GM12873 (cell line): Measurements from ENCODE around the gene TBCA.

ENCODE experiments used
- TF ChIP-seq, protein P1 (sequence below): IDR thresholded peaks from 2 replicates; pipeline ENCODE4 v1.5.1; 2012; ENCODE audit warnings: low read depth, mild to moderate bottlenecking, moderate library complexity, low read length, control low read depth; ENCODE audit not compliant: insufficient read depth; ENCODE audit errors: missing control alignments

TBCA gene

DNA sequence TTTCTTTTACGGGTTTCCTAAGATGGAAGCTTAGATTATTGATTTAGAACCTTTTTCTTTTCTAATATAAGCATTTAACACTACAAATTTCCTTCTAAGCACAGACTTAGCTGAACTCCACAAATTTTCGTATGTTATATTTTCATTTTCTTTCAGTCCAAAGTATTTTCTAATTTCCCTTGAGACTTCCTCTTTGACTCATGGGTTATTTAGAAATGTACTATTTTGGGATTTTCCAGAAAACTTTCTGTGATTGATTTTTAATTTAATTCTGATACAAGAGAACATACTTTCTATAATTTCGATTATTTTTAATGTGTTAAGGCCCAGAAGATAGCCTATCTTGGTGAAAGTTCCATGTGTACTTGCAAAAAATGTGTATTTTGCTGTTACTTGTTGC is 19.7 kb upstream of the TBCA start:
- TF ChIP-seq, protein P1, sequence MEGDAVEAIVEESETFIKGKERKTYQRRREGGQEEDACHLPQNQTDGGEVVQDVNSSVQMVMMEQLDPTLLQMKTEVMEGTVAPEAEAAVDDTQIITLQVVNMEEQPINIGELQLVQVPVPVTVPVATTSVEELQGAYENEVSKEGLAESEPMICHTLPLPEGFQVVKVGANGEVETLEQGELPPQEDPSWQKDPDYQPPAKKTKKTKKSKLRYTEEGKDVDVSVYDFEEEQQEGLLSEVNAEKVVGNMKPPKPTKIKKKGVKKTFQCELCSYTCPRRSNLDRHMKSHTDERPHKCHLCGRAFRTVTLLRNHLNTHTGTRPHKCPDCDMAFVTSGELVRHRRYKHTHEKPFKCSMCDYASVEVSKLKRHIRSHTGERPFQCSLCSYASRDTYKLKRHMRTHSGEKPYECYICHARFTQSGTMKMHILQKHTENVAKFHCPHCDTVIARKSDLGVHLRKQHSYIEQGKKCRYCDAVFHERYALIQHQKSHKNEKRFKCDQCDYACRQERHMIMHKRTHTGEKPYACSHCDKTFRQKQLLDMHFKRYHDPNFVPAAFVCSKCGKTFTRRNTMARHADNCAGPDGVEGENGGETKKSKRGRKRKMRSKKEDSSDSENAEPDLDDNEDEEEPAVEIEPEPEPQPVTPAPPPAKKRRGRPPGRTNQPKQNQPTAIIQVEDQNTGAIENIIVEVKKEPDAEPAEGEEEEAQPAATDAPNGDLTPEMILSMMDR: no peak

DNA sequence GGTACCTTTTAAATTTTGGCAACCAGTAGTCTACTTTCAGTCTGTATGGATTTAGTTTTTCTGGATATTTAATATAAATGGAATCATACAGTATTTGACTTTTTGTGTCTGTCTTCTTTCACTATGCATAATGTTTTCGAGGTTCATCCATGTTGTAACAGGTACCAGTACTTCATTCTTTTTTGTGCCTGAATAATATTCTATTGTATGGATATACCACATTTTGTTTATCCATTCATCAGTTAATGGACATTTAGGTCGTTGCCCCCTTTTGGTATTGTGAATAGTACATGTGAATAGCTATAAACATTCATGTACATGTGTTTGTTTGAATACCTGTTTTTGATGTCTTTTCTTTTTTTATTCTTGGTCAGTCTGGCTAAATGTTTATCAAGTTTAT is 19.1 kb upstream of the TBCA start:
- TF ChIP-seq, protein P1: no peak

DNA sequence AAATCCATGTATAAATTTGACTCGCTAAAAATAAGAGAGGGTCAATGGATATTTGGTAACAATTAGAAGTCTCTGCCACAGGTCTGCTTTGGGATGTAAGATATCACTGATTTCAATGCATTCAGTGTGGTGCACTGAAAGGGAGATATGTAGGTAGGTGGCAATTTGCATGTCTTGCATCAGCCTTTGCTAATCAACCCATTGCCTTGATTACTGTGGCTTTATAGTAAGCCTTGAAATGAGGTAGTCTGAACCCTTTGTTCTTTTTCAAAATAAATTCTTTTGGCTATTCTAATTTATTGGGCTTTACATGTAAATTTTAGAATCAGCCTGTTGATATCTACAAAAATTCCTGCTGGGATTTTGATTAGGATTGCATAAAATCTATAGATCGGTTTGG is 15.8 kb upstream of the TBCA start:
- TF ChIP-seq, protein P1: no peak

DNA sequence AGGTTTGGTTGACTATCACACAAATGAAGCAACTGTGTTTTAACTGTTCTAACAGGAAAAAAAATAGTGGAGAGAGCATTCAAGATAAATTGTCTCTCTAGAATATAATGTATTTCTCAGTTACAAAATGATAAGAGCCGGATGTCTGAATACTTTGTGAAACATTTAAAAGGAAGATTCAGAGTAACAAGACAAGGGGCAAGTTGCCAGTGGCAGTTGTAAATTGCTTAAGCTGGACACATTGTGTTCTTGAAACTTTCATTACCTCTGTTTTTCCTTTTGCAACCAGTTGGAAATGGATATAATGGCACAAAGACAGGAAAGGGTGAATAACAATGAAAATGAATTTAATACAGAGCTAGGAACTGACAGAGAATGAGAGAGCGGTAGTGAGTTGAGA is 15.2 kb upstream of the TBCA start:
- TF ChIP-seq, protein P1: no peak

DNA sequence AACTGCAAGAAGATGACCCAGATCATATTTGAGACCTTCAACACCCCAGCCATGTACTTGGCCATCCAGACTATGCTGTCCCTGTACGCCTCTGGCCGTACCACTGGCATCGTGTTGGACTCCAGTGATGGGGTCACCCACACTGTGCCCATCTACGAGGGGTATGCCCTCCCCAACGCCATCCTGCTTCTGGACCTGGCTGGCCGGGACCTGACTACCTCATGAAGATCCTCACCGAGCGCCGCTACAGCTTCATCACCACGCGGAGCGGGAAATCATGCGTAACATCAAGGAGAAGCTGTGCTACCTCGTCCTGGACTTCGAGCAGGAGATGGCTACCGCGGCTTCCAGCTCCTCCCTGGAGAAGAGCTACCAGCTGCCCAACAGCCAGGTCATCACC is 9.1 kb upstream of the TBCA start:
- TF ChIP-seq, protein P1: no peak

DNA sequence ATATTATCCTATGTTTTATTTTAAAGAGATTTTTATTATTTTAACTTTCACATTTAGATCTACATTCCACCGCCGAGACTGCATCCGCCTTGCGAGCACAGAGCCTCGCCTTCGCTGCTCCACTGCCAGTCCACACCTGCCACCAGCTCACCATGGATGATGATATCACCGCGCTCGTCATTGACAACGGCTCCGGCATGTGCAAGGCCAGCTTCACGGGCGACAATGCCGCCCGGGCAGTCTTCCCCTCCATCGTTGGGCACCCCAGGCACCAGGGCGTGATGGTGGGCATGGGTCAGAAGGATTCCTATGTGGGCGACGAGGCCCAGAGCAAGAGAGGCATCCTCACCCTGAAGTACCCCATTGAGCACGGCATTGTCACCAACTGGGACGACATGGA is 8.6 kb upstream of the TBCA start:
- TF ChIP-seq, protein P1: no peak

DNA sequence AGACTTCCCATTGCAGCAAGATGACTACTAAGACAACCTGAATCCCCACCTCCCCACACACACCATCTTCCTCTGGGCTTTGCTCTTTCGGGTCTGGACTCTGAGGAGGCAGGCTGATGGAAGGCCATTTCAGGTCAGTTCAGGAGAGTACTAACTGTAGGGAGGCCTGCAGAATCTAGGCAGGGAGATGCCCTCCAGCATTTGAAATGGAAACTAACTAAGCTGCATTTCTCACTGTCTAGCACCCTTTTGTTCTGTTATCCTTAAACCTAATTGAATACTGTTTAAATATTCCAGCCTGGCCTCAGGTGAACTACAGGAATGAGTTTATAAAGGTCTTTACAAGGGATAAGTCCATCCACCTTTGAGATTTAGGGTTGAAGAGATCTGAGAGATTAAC is 4.9 kb upstream of the TBCA start:
- TF ChIP-seq, protein P1: no peak
